NCI-H774 (cell line): Measurements from ENCODE around the gene TTLL8.

Experiments used
- DNase-seq: peaks from one replicate; lab custom pipeline; 2025; lab: John Stamatoyannopoulos, UW

The TTLL8 gene

GRCh38 chr22:50082961-50083461, 24.9 kb upstream of the TTLL8 start:
- DNase-seq, result no peak

GRCh38 chr22:50082197-50082715, 24.2 kb upstream of the TTLL8 start:
- no peak for DNase-seq

GRCh38 chr22:50081426-50082196, 23.5 kb upstream of the TTLL8 start:
- no peak for DNase-seq

- no peak for DNase-seq
Observed at GRCh38 chr22:50080077-50080465, 22.0 kb upstream of the TTLL8 start.

- no peak for DNase-seq
Observed at GRCh38 chr22:50078761-50079160, 20.7 kb upstream of the TTLL8 start.

- no peak for DNase-seq
Observed at GRCh38 chr22:50078246-50078645, 20.1 kb upstream of the TTLL8 start.

- no peak for DNase-seq
Observed at GRCh38 chr22:50076646-50077535, 18.8 kb upstream of the TTLL8 start.

GRCh38 chr22:50074551-50075530, 16.7 kb upstream of the TTLL8 start:
- peak; percentile 10 for DNase-seq

- DNase-seq, result no peak
Observed at GRCh38 chr22:50074056-50074455, 16.0 kb upstream of the TTLL8 start.

- DNase-seq, result no peak
Observed at GRCh38 chr22:50072714-50073538, 14.8 kb upstream of the TTLL8 start.

- DNase-seq, result no peak
Observed at GRCh38 chr22:50072167-50072555, 14.1 kb upstream of the TTLL8 start.

- no peak for DNase-seq
Observed at GRCh38 chr22:50071432-50072166, 13.5 kb upstream of the TTLL8 start.

GRCh38 chr22:50070366-50070765, 12.3 kb upstream of the TTLL8 start:
- DNase-seq, result no peak

GRCh38 chr22:50068096-50068495, 10.0 kb upstream of the TTLL8 start:
- no peak for DNase-seq

- no peak for DNase-seq
Observed at GRCh38 chr22:50067244-50067643, 9.1 kb upstream of the TTLL8 start.

GRCh38 chr22:50064453-50064852, 6.4 kb upstream of the TTLL8 start:
- DNase-seq, result no peak

- DNase-seq, result no peak
Observed at GRCh38 chr22:50063589-50064393, 5.7 kb upstream of the TTLL8 start.

- no peak for DNase-seq
Observed at GRCh38 chr22:50062509-50063135, 4.5 kb upstream of the TTLL8 start.
